ENCODE results near the gene IGSF22. TPM values are rescaled to one million over a fixed set of nuclear protein-coding genes. Genes with fewer than 3 reads are reported as not detected.

Gene IGSF22
- total RNA-seq, 4 donors from 2014 or later = 0.17 to 0.23 TPM; not detected in 2

- H3K36me3 ChIP-seq = no peaks in the 10 kb centered on the region
- H3K9me3 ChIP-seq = no peaks in the 10 kb centered on the region
- no peak overlapping the region for H3K27ac ChIP-seq (replicated peaks in 1 of 4)
- TF ChIP-seq CTCF (IDR thresholded peaks at IDR 0.05) = peak in 2 of 3 experiments; percentile 87 to 92
- no peak for TF ChIP-seq POLR2A (IDR thresholded peaks at IDR 0.05; ENCODE audit: low read depth)
- 72% methylated on average over 11 of the region's 11 CpGs for WGBS
- intact Hi-C loops (cut with DNase I) = no loop called here
- DNase-seq (ENCODE audit: extremely low spot score) = no peak
- H3K4me1 ChIP-seq = peaks cover 5 to 7% (median 6%) of the 10 kb centered on the region in 4 donors
- no peak overlapping the region for H3K4me3 ChIP-seq
- peaks cover 0 to 8% (median 0%) of the 10 kb centered on the region in 4 donors for H3K27me3 ChIP-seq
Observed at GRCh38 chr11:18731949-18732821, 6.2 kb upstream of the IGSF22 start.

GRCh38 chr11:18731441-18731840 is 5.5 kb upstream of the IGSF22 start:
- no peak for DNase-seq (ENCODE audit: extremely low spot score)
- H3K4me1 ChIP-seq = peaks cover 5 to 8% (median 7%) of the 10 kb centered on the region in 4 donors
- H3K27me3 ChIP-seq = peaks cover 0 to under 1% (median 0%) of the 10 kb centered on the region in 4 donors
- H3K4me3 ChIP-seq = no peak overlapping the region
- no peaks in the 10 kb centered on the region for H3K9me3 ChIP-seq
- 87% methylated on average over 2 of the region's 2 CpGs for WGBS
- no peak for TF ChIP-seq POLR2AphosphoS5 (IDR thresholded peaks at IDR 0.05)
- no peaks in the 10 kb centered on the region for H3K36me3 ChIP-seq
- intact Hi-C loops (cut with DNase I) = no loop called here
- H3K27ac ChIP-seq (replicated peaks in 1 of 4) = no peak overlapping the region

GRCh38 chr11:18730020-18730419 is 4.0 kb upstream of the IGSF22 start:
- TF ChIP-seq POLR2A (IDR thresholded peaks at IDR 0.05; ENCODE audit: low read depth) (no peak), EP300 (IDR thresholded peaks at IDR 0.05) (no peak), POLR2AphosphoS5 (IDR thresholded peaks at IDR 0.05) (no peak), CTCF (IDR thresholded peaks at IDR 0.05) (no peak)

GRCh38 chr11:18729426-18729825 is 3.4 kb upstream of the IGSF22 start:
- H3K4me1 ChIP-seq = peaks cover 5 to 8% (median 7%) of the 10 kb centered on the region in 4 donors
- intact Hi-C loops (cut with DNase I) = no loop called here
- TF ChIP-seq EP300 (IDR thresholded peaks at IDR 0.05) (no peak), POLR2AphosphoS5 (IDR thresholded peaks at IDR 0.05) (no peak), CTCF (IDR thresholded peaks at IDR 0.05) (no peak), POLR2A (IDR thresholded peaks at IDR 0.05; ENCODE audit: low read depth) (no peak)
- H3K9me3 ChIP-seq = no peaks in the 10 kb centered on the region
- WGBS = 84% methylated on average over 9 of the region's 16 CpGs
- no peaks in the 10 kb centered on the region for H3K27me3 ChIP-seq
- no peaks in the 10 kb centered on the region for H3K36me3 ChIP-seq
- no peak overlapping the region for H3K27ac ChIP-seq (replicated peaks in 1 of 4)
- no peak overlapping the region for H3K4me3 ChIP-seq
- no peak for DNase-seq (ENCODE audit: extremely low spot score)

More at GRCh38 chr11:18730020-18730419, 4.0 kb upstream of the IGSF22 start:
- Histone ChIP-seq H3K27me3 (no peaks in the 10 kb centered on the region), H3K4me3 (no peak overlapping the region), H3K36me3 (no peaks in the 10 kb centered on the region), H3K27ac (replicated peaks in 1 of 4) (no peak overlapping the region), H3K4me1 (peaks cover 5 to 8% (median 7%) of the 10 kb centered on the region in 4 donors), H3K9me3 (no peaks in the 10 kb centered on the region)
- DNase-seq (ENCODE audit: extremely low spot score) = no peak
- WGBS = 94% methylated on average over 9 of the region's 9 CpGs
- intact Hi-C loops (cut with DNase I) = no loop called here

- TF ChIP-seq CTCF (IDR thresholded peaks at IDR 0.05) (no peak), POLR2AphosphoS5 (IDR thresholded peaks at IDR 0.05) (no peak), EP300 (IDR thresholded peaks at IDR 0.05) (no peak), POLR2A (IDR thresholded peaks at IDR 0.05; ENCODE audit: low read depth) (no peak)
- Histone ChIP-seq H3K4me3 (no peak overlapping the region), H3K4me1 (peaks cover 5 to 8% (median 7%) of the 10 kb centered on the region in 4 donors), H3K36me3 (no peaks in the 10 kb centered on the region), H3K27ac (replicated peaks in 1 of 4) (no peak overlapping the region), H3K9me3 (no peaks in the 10 kb centered on the region), H3K27me3 (no peaks in the 10 kb centered on the region)
- intact Hi-C loops (cut with DNase I) = no loop called here
- no peak for DNase-seq (ENCODE audit: extremely low spot score)
- 94% methylated on average over 7 of the region's 13 CpGs for WGBS
Observed at GRCh38 chr11:18728658-18729057, 2.7 kb upstream of the IGSF22 start.
